GM12801 (cell line): Measurements from ENCODE around the gene TGFB1I1.

Source experiments
- TF ChIP-seq, protein P1 (sequence below): IDR thresholded peaks from one replicate; pipeline ENCODE4 v1.5.1; 2011; ENCODE audit warnings: control low read depth; ENCODE audit not compliant: insufficient read length; ENCODE audit errors: extremely low read depth

Gene TGFB1I1

DNA sequence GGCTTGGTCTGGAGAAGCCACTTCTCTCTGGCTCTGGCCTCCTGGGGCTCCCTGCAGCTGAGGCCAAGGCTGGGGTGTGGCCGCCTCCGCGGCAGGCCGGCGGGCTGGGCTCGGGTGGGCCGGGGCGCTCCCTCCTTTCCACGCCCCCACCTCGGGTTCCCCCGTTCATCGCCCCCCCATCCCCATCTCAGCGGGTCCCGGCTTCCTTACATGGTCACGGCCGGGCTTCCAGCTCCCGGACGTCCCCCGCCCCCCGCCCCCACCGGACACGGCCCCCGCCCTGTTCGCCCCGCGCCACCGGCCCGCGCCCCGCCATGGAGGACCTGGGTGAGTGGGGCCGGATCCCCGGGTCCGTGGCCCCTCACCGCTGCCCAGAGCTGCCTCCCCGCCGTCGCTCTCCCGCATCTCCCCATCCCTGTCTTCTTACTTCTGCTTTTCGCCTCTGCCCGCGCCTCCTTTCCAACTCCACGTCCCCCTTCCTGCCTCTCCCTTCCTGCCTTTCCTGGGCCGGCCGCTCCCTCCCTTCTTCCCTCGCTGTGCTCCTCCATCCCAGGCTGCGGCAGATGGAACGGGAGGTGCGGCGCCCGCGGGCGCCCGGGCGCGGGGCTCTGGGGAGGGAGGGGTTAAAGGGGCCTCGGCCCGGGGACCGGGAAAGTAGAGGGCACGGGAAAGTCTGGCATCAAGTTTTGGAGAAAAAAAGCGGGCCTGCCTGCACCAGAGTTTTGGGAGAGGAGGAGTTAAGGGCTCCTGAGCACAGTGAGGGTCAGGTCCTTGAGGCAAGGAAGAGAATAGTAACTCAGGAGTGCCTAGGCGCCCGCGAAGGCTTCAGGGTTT lies at the start of gene TGFB1I1:
Gene TGFB1I1, plus strand, starts transcription at position 278 of the 834 bp plus-strand sequence. Its CDS starts 37 bp downstream, at position 315.
- TF ChIP-seq, protein P1, sequence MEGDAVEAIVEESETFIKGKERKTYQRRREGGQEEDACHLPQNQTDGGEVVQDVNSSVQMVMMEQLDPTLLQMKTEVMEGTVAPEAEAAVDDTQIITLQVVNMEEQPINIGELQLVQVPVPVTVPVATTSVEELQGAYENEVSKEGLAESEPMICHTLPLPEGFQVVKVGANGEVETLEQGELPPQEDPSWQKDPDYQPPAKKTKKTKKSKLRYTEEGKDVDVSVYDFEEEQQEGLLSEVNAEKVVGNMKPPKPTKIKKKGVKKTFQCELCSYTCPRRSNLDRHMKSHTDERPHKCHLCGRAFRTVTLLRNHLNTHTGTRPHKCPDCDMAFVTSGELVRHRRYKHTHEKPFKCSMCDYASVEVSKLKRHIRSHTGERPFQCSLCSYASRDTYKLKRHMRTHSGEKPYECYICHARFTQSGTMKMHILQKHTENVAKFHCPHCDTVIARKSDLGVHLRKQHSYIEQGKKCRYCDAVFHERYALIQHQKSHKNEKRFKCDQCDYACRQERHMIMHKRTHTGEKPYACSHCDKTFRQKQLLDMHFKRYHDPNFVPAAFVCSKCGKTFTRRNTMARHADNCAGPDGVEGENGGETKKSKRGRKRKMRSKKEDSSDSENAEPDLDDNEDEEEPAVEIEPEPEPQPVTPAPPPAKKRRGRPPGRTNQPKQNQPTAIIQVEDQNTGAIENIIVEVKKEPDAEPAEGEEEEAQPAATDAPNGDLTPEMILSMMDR: no peak

DNA sequence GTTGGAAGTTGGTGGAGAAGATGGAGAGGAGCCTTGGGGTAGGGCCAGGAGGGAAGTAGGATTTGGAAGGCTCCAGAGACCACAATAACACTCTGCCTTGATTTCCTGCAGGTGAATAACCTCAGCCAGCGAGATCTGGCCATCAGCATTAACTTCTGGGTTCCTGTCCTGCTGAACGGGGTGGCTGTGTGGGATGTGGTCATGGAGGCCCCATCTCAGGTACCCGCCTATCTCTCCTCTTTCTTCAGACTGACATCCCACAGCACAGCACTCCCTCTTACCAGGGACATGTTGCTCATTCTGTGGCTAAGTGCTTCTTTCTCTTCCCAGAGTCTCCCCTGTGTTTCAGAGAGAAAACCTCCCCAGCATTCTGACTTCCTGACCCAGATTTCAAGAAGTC lies 48.7 kb upstream of the TGFB1I1 start:
- TF ChIP-seq, protein P1: no peak

DNA sequence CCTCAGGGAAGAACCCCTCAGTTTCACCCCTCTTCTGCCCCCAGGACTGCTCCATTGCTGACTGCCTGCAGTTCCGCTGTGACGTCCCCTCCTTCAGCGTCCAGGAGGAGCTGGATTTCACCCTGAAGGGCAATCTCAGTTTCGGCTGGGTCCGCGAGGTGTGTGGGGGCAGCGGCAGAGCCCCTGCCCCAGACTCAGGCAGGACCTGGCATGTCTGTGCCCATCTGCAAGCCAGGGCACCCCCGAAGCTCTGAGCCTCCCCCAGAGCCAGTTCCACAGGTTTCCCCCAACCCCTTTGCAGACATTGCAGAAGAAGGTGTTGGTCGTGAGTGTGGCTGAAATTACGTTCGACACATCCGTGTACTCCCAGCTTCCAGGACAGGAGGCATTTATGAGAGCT lies 48.2 kb upstream of the TGFB1I1 start:
- TF ChIP-seq, protein P1: no peak

DNA sequence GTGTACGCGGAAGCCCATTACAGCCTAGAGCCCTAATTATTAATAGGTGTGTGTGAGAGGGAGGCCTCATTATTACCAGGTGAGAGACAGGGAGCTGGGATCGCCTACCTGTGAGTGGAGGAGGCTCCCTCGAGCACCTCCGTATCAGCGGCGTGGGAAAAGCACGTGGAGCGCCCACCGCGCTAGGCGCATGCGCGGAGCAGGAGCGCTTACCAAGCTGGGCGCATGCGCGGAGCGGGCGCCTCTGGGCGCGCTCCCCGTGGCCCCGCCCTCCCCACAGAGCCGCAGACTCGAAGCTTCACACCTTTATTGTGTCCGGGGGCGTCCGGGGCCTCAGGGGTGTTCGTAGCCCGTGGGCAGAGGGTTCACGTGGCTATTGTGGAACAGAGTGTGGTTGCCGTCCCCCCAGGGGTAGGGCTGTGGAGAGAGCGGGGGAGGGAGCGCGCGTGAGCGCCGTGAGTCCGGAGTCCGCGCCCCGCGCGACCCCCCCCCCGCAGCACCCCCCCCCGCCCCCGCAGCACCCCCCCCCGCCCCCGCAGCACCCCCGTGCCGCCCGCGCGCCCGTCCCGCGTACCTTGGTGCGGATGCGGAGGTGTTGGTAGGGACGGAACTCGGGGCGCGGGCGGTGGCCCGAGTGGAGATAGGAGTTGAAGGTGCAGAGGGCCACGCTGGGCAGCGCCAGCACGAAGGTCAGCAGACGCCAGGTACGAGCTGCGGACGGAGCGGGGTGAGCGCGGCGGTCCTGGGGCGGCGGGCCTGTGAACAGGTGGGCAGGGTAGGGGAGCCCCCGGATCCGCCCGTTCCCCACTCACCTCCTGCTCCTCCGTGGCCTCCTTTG lies 44.3 kb upstream of the TGFB1I1 start:
- TF ChIP-seq, protein P1: no peak

DNA sequence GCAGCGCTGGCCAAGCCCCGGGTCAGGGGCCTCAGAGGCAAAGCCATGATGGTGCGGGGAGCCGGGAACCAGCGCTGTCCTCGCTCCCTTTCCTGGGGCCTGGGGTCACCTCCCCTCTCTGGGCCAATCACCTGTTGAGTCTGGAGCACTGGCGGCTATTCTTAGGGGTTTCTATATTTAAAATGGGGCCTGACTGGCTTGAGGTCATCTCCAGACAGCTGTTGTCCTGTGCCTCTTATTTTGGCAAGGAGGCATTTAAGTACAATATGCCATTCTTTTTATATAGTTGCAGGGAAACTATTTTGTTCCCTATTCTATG lies 43.7 kb upstream of the TGFB1I1 start, which contains the start of gene COX6A2:
Gene COX6A2, minus strand, starts transcription at position 82 of the 319 bp plus-strand sequence. Its CDS starts 35 bp downstream, at position 47.
- TF ChIP-seq, protein P1: no peak

DNA sequence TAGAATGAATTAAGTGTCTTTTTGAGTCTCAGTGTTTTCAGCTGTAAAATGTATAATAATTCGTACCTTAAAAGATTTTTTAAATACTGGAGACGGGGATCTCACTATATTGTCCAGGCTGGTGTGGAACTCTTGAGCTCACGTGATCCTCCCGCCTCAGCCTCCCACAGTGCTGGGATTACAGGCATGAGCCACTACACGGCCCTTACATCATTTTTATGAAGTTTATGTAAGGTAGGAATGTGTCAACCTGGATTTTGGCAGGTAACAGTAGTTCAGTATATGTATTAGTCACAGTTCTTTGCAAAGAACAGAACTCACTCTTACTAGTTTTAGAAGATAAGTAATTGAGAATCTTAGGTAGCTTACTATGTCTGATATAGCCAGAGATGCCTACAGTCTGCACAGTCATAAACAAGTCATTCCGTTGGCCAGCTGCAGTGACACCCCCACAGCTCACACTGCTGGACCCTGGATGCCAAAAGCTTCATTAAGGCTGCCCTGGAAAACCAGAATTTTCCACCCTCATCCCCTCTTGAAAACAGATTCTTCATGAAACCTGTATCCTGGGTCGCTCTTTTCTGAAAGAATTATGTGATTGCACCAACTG lies 43.2 kb upstream of the TGFB1I1 start:
- TF ChIP-seq, protein P1: no peak

DNA sequence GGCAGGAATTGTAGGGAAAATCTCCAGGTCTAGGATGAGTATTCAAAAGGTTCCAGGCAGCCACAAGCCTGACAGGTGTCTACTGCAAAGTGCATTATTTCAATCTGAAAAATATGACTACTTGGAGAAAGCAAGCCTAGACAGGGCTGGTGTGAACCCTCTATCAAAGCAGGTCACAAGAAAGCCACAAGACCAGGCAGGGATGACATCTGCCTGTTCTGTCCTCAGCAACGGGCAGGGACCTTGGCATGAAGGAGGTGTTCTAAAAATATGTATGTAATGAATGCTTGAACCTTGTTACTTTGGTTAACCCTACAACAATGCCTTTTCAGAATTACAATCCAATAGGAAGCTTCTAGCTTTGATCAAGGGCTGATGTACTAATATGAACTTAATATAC lies 42.6 kb upstream of the TGFB1I1 start:
- TF ChIP-seq, protein P1: no peak
